ENCODE measurements around the gene ANKRD29.

ANKRD29 gene

GRCh38 chr18:23623040-23623439 is 39.7 kb downstream of the ANKRD29 start (continued):
- no peak for TF ChIP-seq TSHZ1 (tag by site-specific recombination; IDR thresholded peaks at IDR 0.05; ENCODE audit: borderline replicate concordance)
- TF ChIP-seq ZXDB (tag by site-specific recombination; IDR thresholded peaks at IDR 0.05): no peak
- TF ChIP-seq GLI2 (tag by site-specific recombination; IDR thresholded peaks at IDR 0.05; ENCODE audit: borderline replicate concordance, low read depth): no peak
- TF ChIP-seq ZSCAN30 (tag by site-specific recombination; IDR thresholded peaks at IDR 0.05): no peak
- TF ChIP-seq IKZF3 (tag by site-specific recombination; IDR thresholded peaks at IDR 0.05): no peak
- no peak for TF ChIP-seq MZF1 (tag by site-specific recombination; IDR thresholded peaks at IDR 0.05; ENCODE audit: borderline replicate concordance)
- TF ChIP-seq TCF7L2 (IDR thresholded peaks at IDR 0.05; ENCODE audit: borderline replicate concordance, low read depth, low read length): no peak
- TF ChIP-seq ZNF221 (tag by site-specific recombination; IDR thresholded peaks at IDR 0.05; ENCODE audit: borderline replicate concordance): no peak
- no peak for TF ChIP-seq SP7 (tag by site-specific recombination; IDR thresholded peaks at IDR 0.05)

- H3K9me3 ChIP-seq (ENCODE audit: control insufficient read depth, insufficient read depth, low read depth, low read length): no peaks in the 10 kb centered on the region
- H3K36me3 ChIP-seq (ENCODE audit: control insufficient read depth in 2 of 2, insufficient read depth in 1 of 2, low read length in 2 of 2): no peaks in the 10 kb centered on the region
- no peak overlapping the region for H3K4me3 ChIP-seq (ENCODE audit: low read depth, low read length)
- CTCF ChIA-PET: no interaction called here
- H3K4me1 ChIP-seq (ENCODE audit: control insufficient read depth, insufficient read depth, low read length): no peaks in the 10 kb centered on the region
- TF ChIP-seq KLF8 (tag by site-specific recombination; IDR thresholded peaks at IDR 0.05) (no peak), ZNF837 (tag by site-specific recombination; IDR thresholded peaks at IDR 0.05) (no peak), ZNF292 (tag by site-specific recombination; IDR thresholded peaks at IDR 0.05; ENCODE audit: borderline replicate concordance, low read depth) (no peak), ZNF530 (tag by site-specific recombination; IDR thresholded peaks at IDR 0.05; ENCODE audit: low read depth) (no peak)
- POLR2A ChIA-PET: no interaction called here
- H3K27ac ChIP-seq (ENCODE audit: extremely low read depth, low read depth, low read length): no peak overlapping the region
Observed at GRCh38 chr18:23619388-23619881, 43.3 kb downstream of the ANKRD29 start.

GRCh38 chr18:23618862-23619387 is 43.8 kb downstream of the ANKRD29 start:
- no peaks in the 10 kb centered on the region for H3K4me1 ChIP-seq (ENCODE audit: control insufficient read depth, insufficient read depth, low read length)
- no peaks in the 10 kb centered on the region for H3K36me3 ChIP-seq (ENCODE audit: control insufficient read depth in 2 of 2, insufficient read depth in 1 of 2, low read length in 2 of 2)
- no peak overlapping the region for H3K4me3 ChIP-seq (ENCODE audit: low read depth, low read length)
- no peak overlapping the region for H3K27ac ChIP-seq (ENCODE audit: extremely low read depth, low read depth, low read length)
- peak; percentile 30; the same call in 1 of the 2 replicates for TF ChIP-seq GLIS1 (tag by site-specific recombination; IDR thresholded peaks at IDR 0.05)
- no peak for TF ChIP-seq SP3 (tag by site-specific recombination; IDR thresholded peaks at IDR 0.05)
- TF ChIP-seq ZNF23 (tag by site-specific recombination; IDR thresholded peaks at IDR 0.05; ENCODE audit: borderline replicate concordance): no peak
- no peak for TF ChIP-seq ZNF37A (tag by site-specific recombination; IDR thresholded peaks at IDR 0.05)
- no peak for TF ChIP-seq ZNF140 (tag by site-specific recombination; IDR thresholded peaks at IDR 0.05)
- no peak for TF ChIP-seq ZNF423 (tag by site-specific recombination; IDR thresholded peaks at IDR 0.05)
- no peak for TF ChIP-seq MYNN (tag by site-specific recombination; IDR thresholded peaks at IDR 0.05; ENCODE audit: borderline replicate concordance)
- peak; percentile 47; the same call in 1 of the 2 replicates for TF ChIP-seq PRDM1 (tag by site-specific recombination; IDR thresholded peaks at IDR 0.05)
- no peak for TF ChIP-seq HOXC10 (CRISPR knock-in tag; IDR thresholded peaks at IDR 0.05)
- TF ChIP-seq ZXDB (tag by site-specific recombination; IDR thresholded peaks at IDR 0.05): no peak
- TF ChIP-seq ZNF174 (tag by site-specific recombination; IDR thresholded peaks at IDR 0.05): no peak
- TF ChIP-seq ZNF596 (tag by site-specific recombination; IDR thresholded peaks at IDR 0.05): no peak
- no peak for TF ChIP-seq ZNF747 (tag by site-specific recombination; IDR thresholded peaks at IDR 0.05)
- TF ChIP-seq ZNF169 (tag by site-specific recombination; IDR thresholded peaks at IDR 0.05): no peak
- no peak for TF ChIP-seq ZNF274 (IDR thresholded peaks at IDR 0.05; ENCODE audit: low read length)
- no peak for TF ChIP-seq ZNF274 (tag by site-specific recombination; IDR thresholded peaks at IDR 0.05; ENCODE audit: borderline replicate concordance)
- no peak for TF ChIP-seq ZNF514 (tag by site-specific recombination; IDR thresholded peaks at IDR 0.05)
- TF ChIP-seq ZBTB26 (tag by site-specific recombination; optimal IDR thresholded peaks at IDR 0.05): no peak
- POLR2A ChIA-PET: no interaction called here
- H3K9me3 ChIP-seq (ENCODE audit: control insufficient read depth, insufficient read depth, low read depth, low read length): no peaks in the 10 kb centered on the region
- CTCF ChIA-PET: interaction anchor here (0.9 to 1.1 kb wide), 2 partner anchors 8 to 84 kb away, joined by 3 to 4 read pairs; no protein-coding TSS in a partner anchor

Measured in HEK293 (cell line).